ENCODE results near the gene CFAP61.
A peak's percentile ranks its signal among the peaks of the same experiment; 100 is the strongest.

CFAP61 gene

DNA sequence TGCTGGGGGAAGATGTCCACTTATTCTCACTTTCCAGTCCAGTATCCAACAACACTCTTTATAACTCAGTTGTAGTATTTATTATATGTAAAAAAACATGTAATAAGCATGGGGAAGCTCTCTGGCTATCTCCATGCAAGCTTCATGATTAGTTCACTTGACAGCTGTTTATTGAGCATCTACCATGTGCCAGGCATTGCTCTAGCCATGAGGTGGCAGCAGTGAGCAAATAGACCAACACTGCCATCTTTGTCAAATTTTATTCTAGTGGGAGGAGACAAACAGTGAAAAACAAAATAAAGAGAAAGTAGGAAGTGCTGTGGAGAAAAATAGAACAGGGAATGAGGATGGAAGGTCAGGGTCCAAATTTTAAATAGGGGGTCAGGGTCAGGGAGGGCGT lies 131.8 kb downstream of the CFAP61 start:
- DNase-seq: no peak

DNA sequence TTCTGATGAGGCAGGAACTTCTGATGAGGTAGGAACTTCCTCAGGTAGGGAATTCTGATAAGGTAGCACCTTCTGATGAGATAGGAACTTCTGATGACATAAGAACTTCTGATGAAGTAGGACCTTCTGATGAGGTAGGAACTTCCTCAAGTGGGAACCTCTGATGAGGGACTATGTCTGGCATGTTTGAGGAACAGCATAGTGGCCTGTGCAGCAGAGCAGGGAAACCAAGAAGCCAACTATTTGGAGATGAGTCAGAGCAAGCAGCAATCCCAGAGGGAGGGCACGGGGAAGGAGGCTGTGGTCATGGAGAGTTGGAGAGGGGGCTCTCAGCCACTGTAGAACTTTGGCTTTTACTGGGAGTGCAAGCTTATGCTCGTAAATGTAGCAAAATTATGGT lies 132.4 kb downstream of the CFAP61 start:
- peak; percentile 32 for DNase-seq

DNA sequence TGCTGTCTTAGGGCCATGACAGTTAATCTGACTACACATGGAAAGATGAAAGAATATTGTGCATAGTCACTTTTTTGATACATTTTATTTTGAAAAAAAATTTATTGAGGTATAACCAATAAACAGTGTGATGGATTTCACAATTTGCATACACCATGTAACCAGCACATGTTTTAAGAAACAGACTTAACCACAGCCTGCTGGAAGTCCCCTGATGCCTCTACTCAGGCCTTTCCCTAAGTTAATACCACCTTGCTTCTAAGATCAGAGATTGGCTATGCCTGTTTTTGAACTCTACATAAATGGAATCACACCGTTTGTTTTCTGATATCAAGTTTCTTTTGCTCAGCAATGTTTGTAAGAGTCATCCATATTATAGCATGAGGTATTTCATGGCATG lies 136.3 kb downstream of the CFAP61 start:
- no peak for DNase-seq

DNA sequence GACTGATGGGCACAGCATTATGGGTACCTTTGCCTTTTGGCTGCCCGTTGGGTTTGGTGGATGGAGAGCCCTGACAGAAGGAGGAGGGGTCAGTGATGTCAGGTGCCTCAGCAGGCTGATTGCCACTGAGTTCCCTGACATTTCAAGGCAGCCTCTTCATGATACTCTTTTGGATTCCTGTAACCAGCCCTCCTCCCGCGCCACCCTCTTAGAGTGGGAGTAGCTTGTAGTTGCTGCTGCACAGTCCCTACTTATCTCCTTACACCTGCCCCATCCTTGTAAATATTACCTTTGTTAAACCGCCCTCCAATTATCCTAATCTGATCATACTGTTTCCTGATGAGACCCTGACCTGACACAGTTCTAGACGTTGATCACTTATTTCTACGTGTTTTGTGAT lies 140.0 kb downstream of the CFAP61 start:
- DNase-seq: no peak

DNA sequence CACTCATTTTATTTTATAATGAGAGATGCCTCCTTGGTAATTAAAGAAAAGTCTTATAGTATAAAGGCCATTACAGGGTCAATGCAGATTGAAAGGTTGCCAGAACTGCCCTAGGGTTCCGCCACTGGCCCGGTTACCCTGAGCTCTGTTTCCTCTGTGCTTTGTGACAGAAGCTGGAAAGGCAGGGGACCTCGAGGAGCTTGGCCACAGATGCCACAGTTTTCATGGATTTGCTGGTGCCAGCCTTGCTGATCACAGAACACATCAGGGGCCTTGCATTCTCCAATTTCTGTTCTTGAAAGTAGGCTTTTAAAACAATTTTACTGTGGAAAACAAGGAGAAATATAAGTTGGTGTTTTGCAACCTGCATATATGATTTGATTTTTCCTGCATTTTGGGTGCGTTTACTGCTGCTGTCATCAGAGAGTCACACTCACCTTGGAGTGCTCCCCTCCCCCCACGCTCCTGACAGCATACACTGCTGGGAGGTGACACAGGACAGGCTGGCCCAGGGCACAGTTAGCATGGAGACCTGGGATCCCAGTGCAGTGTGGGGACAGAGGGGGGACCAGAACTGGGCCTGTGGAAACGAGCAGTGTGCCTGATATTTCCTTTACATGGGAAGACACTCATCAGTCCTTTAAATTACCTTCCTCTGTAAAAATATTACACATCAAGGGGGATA lies 142.8 kb downstream of the CFAP61 start:
- DNase-seq: no peak

DNA sequence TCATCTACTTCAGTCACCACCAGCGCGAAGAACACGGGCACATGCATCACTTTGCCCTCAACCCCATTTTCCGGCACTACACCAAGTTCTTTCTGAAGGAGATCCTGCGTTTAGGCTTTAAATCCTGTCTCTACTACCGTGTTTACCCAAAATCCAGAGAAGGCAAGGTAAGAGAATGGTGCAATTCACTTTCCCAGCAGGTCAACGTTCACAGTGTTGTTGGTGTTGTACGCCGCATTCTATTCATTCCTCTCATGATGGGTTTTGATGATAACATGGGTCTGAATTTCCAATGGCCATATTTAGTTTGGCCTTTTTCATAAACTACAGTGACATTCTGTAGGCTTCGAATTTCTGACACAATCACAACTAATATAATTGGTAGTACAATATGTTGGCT lies 144.3 kb downstream of the CFAP61 start:
- DNase-seq: no peak

DNA sequence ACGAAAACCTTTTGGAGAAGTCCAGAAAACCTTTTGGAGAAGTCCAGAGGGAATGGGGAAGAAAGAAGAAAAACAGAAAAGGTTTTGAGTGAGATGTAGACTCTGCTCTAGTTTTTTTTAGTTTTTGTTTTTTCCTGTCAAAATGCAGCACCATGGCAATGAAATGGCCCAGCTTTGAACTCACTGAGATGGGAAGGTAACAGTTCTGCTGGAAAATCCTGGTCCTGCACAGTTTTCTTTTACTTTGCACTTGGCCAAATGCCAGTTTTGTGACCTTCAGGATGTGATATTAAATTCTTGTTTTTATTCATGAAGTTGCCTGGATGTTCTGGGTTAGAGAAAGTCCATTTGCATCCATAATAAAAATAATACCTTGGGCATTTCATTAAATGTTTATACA lies 145.7 kb downstream of the CFAP61 start:
- no peak for DNase-seq

DNA sequence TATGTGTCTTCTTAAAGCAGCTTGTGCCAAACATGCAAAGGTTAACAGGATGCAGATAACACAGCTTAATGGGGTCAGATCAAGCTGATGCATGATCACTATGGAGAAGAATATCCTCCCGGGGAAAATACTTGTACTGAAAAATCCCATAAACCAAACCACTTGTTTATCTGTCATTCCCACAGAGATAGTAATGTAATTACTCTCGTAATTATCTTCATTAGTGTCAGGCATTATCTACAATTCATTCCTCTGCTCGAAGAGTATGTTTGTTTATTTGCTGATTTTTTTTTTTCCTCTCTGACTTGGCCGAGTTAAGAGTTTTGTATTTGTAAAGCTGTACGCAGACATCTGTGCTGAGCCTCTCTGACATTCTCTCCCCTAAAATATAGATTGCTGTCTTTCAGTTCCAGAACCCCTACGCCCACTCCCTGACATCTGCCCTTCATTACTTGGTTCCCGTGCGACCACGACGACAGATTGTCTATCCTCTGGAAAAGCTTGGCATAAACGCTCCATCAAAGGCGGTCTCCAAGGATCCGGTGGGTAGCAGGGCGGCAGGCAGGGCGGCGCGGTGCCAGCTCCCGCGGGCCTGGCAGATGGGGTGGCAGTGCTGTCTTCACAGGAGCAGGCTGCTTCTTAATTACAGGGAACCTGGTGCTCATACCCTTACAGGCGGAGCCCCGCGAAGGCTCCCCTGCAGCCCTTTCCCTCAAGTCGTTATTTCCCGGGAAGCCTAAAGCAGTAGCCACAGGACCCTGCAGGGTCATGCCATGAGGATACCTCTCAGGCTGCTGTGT lies 147.2 kb downstream of the CFAP61 start:
- peak; percentile 99 for DNase-seq

DNA sequence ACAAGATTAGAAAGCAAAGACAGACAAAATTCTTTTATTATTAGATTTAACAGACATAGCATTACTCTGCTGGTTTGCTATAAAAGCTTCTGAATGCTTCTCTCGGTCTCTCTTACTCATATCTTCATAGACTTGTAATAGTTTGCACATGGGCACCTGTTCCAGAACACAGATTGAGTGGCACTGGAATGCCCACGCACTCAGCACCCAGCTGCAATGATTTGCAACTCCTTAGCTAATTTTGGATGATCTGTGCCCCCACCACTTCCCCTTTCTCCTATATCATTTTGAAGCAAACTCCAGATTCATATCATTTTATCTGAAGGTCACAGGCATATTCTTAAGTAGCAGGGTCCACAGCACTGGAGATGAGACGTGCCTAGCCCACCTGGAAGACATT lies 148.8 kb downstream of the CFAP61 start:
- DNase-seq: no peak

DNA sequence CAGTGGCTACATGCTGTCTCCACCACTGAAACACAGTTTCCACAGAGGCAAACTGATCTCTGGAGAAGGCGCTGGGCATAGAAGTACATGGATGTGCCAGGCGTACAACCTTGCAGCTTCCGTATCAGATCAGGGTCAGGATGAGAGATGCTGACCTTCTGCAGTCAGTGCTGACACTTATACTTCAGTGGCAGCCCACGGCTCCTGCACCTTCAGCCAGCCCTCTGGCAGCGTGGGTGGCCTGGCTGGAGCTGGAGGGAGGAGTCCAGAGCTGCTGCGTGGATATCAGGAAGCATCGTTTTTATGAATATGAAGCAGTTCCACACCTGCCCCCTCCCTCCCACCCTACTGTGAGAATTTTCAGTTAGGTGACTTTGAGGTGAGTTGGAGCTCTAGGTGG lies 149.3 kb downstream of the CFAP61 start:
- DNase-seq: no peak

DNA sequence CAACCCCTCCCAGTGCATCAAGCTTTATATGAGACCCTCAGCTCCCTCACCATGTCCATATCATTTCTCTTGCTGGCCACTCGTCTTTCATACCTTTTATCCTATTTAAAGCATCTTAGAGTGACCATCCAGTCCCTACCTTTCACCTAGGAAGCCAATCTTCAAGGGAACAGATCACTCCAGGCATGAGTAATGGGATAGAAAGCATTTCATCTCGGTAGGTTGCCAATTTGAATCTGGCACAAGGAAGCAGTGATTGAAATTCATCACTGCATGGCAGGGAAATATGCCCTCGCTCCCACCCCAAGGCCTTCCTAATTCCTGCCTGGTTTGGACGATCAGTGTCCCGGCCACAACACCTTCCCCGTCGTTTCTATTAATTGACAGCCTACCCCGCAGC lies 150.4 kb downstream of the CFAP61 start:
- DNase-seq: no peak

DNA sequence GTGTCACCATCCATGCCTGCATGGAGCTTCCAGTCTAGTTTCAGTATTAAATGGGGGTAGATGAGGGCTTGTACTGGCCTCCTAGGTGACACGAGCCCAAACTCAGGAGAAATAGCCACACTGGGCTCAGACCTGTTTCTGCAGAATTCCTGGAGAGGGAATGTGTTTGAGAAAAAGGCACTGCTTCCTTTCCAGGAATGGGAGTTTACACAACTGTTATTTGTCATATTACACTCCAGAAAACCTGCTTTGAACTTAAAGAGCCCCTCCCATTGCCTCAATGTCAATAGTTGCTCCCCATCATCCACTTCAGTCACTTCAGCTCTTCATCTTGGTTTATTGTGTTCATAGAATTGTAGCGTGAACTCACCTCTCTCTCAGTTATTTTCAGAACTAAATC lies 151.5 kb downstream of the CFAP61 start:
- DNase-seq: no peak

DNA sequence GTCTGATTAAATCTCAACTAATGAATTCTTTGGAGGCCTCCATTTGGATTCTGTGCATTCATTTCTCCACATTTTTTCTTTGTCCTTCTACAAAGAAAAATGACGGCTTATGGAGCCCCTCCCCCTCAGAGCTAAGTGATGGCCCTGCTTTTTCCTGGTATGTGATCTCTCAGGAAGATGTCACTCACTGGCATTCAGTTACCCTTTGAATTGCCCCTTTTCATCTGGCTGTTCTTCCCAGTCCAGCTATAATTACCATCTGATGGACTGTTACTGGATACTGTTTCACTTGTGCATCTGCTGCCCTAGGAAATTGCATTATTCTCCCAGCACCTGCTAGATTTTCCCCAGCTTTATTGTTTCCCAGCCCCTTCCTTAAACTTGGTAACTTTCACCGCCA lies 151.9 kb downstream of the CFAP61 start:
- peak; percentile 93 for DNase-seq

DNA sequence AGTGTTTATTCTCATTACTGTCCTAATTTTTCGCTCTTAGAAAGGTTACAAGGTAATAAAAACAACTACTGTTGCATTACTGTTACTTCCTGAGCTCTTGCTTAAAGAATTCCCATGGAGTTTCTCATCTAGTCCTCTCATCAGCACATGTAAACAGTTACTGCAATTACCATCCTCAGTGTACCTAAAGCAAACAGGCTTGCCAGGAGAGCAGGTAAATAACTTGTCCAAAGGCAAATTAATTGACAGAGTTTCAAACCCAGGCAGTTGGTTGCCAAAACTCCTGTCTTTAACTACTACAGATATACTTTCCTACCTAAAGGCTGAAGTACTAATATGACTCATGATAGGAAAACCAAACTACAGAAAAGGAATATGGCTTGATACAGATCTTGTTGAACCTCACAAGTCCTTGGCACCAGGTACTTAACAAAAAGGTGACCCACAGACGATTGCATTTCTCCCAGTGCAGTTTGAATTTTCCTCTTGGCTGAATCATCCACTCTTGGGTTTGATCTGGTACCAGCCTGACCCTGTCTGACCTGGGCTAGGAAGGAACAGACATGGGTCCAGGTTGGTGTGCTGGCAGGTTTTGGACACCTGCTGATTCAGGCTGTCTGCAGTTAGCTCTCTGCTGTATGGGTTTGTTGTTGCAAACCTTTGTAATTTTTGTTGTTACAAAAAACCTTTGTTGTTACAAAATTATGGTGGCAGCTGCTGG lies 153.0 kb downstream of the CFAP61 start:
- DNase-seq: peak; percentile 73

DNA sequence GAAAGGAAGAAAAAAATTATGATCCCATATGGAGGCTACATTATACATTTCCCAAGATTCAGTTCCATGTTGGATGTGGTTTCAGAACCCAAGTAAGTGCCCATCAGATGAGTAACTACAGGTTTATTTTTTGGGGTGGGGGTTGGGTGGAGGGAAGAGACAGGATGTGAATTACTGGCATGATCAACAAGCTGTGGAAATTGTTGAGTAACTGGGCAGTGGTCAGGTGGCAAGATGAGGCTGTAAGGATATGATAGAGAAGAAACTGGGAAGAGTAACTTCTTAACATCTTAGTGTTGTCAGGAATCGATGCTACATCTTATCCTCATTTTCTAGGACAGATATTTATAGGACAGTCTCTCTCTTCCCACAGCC lies 153.5 kb downstream of the CFAP61 start:
- DNase-seq: peak; percentile 73

DNA sequence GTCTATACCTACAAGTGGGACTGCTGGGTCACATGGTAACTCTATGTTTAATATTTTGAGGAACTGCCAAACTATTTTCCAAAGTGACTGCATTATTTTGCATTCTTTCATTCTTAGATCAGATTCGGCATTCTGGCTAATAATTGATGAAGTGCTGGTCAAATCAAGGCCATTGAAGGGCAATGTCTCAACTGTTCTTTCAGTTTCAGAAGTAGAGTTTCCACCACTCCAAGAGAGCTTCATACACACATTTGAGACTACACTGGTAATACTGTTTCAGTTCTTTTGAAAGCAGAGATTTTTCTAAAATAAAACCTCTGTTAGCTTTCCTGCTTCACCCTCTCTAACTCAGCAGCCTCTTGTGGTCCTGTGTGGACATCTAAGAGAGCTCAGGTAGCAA lies 154.5 kb downstream of the CFAP61 start:
- DNase-seq: no peak

DNA sequence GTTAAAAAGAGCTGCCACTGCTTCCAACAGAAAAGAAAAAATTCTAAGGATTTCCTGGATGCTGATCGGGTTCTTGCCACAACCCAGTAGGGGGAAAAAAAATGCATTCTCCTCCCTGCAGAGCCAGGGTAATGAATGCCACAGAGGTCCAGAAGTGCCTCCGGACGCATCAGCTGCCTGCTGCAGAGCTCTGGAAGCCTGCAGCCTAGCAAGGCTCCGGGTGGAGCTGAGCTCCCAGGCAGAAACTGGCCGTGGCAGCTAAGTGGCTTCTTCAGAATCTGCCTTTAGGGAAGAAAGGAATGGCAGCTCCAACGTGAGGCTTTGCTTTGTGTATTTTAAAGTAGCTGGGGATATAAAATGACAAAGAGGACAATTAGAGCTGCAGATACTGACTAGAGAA lies 155.0 kb downstream of the CFAP61 start:
- no peak for DNase-seq

DNA sequence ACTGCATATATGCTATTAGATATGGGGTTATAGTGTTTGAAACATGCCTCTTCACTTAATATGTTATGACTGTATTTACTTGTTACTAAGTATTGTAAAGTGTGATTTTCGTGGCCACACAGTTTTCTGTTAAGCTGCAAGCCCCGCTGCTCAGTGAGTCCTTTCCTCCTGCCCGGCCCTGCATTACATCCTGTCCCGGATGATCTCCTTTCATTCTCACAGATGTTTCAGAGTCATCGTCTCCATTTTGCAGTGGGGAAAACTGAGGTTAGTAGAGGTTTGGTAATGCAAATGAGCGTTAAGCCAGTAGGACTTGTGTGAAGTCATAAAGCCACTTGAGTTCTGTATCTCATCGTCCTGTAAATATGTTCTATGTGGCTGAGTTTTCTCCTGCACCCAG lies 155.5 kb downstream of the CFAP61 start:
- DNase-seq: no peak

DNA sequence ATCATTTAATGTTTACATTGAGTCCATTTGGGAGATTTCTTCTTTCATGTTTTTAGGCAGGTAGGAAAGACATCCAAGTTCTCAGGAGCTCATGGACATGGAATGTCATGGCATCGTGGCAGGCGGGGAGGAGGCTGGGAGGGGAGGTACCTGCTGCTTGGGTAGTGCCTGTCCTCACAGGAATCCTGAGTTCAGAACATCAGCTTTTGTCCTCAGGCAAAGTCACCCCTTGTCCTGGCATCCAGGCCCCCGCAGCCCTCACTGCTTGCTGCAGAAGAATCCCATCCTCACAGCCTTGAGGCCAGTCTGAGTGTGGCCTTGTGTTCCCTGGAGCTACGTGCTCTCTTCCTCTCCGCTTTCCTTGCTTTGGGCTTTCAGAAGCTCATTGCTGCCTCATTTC lies 157.4 kb downstream of the CFAP61 start:
- no peak for DNase-seq

DNA sequence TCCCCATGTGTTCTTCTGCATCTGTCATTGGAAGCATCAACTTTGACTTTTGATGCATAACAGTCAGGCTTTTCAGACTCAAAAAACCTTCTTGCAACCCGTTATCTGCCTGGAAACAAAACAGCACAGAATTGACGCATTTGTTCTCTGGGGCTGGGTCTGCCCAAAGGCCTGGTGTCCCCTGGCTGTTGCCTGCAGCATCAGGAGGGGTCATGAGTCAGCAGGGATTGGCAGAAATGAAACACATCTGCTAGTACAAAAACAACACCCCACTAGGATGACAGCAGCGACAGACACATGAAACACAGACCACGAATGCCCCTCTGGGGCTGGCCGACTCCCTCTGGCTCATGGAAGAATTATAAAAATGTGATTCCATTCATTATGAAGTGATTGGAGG lies 158.0 kb downstream of the CFAP61 start:
- peak; percentile 30 for DNase-seq

DNA sequence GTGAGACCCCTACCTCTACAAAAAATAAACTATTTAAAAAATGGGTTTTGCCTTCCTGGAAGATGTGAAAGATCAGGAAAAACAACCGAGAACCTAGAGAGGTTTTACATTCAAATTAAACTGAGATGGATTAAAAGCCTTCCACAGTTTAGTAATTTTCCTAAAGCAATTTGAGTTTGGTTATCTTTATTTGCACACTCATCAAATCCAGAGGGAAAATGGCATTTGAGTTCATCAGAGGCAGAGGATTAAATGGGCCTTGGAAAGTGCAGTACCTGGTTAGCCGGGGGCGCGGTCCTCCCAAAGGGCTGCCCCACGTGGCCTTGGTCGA lies 158.6 kb downstream of the CFAP61 start:
- DNase-seq: no peak

DNA sequence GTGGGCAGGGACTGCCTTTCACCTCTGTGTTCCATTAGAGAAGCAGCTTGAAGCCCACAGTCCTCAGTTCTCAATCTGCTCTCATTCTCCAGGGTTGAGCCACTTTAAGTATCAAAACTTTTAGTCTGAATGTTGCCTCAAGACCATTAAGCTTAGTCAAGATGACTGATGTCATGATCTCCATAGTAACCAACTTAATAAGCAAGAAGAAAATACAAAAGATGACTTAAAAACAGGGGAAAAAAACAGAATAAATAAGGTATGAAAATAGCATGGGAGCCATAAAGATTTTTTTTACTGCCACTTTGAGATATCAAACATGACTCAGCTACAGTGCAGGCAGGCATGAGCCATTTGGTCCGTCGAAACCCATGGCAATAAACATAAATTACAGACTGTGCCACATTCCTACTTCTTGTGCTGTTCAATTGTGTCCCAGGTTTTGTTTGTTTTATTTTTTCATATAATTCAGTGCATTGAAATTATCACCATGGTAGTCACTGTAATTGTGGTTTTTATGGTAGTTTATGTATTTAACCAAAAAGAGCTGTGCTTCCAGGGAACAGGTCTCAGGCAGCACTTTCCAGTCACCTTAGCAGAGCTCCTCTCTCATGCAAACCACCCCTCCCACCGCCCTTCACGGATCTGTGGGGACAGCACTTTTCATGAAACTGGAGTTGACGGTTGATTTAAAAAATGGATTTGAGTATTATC lies 159.1 kb downstream of the CFAP61 start:
- no peak for DNase-seq

DNA sequence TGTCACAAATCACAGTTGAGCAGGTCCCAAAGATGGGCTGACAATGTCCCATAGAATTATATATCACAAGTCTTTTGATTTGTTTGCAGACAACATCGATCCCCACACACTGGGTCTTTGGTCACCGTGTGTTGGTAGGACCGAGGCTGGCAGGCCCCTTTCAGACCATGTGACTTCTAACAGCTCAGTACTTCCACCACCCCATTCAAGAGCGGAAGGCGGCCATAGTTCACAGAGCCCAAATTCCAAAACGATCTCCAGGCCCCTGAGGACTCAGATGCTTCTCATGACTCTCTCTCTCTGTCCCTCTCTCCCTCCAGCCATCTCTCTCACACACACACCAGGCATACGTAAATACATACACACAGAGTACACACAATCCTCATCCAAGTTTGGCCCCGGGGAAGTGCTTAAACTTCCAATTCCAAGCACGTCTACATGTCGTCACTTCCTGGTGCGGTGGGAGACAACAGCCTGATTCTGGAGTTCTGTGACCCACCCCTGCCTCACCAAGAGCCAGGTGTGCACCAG lies 159.7 kb downstream of the CFAP61 start:
- DNase-seq: no peak

Data from DMS 273 treated with DMSO at 0.1 percent for 48 hours (cell line).